Measurements from ENCODE around the gene RELL2.
A peak's percentile ranks its signal among the peaks of the same experiment; 100 is the strongest.

RELL2 gene

GRCh38 chr5:141677415-141677814, 40.6 kb downstream of the RELL2 start:
- DNase-seq (ENCODE audit: low spot score) = peak; percentile 72

- no peak for DNase-seq (ENCODE audit: low spot score)
These were observed 43.4 kb downstream of the RELL2 start for GRCh38 chr5:141680178-141680577.

GRCh38 chr5:141680751-141681201, 44.0 kb downstream of the RELL2 start:
- DNase-seq (ENCODE audit: low spot score) = no peak

- no peak for DNase-seq (ENCODE audit: low spot score)
These were observed 44.5 kb downstream of the RELL2 start for GRCh38 chr5:141681295-141681694.

GRCh38 chr5:141681695-141682641, 45.2 kb downstream of the RELL2 start, which contains the start of gene ARAP3:
TSS of gene ARAP3 (minus strand) at chr5:141682230. CDS start at chr5:141680486, 1,744 bp downstream.
- DNase-seq (ENCODE audit: low spot score) = peak; percentile 83

GRCh38 chr5:141683596-141684141, 46.9 kb downstream of the RELL2 start:
- no peak for DNase-seq (ENCODE audit: low spot score)

GRCh38 chr5:141685591-141685990, 48.8 kb downstream of the RELL2 start:
- DNase-seq (ENCODE audit: low spot score) = no peak

- DNase-seq (ENCODE audit: low spot score) = no peak
These were observed 50.0 kb downstream of the RELL2 start for GRCh38 chr5:141686648-141687416.

All from HuH-7 (cell line).